GM23248 (cell line): ENCODE measurements around the gene RNF32. TPM values are rescaled to one million over a fixed set of nuclear protein-coding genes. Genes with fewer than 3 reads are reported as not detected.

Source experiments
- DNase-seq: peaks from one replicate; pipeline ENCODE4 v3.0.0-alpha.2; 2015
- H2AFZ ChIP-seq: fragments of 200-600 bp; sonication (generic); 2 replicates; pipeline ENCODE4 v1.6.1; 2016; ENCODE audit warnings: antibody characterized with exemption
- H3F3A ChIP-seq: fragments of 200-600 bp; sonication (generic); 2 replicates; pipeline ENCODE4 v1.6.1; 2016; ENCODE audit warnings: mild to moderate bottlenecking, antibody characterized with exemption, mixed run types; ENCODE audit not compliant: insufficient read depth
- H3K27ac ChIP-seq: fragments of 200-600 bp; sonication (generic); 2 replicates; pipeline ENCODE4 v1.5.1; 2016; ENCODE audit warnings: mild to moderate bottlenecking
- H3K27me3 ChIP-seq: fragments of 200-600 bp; sonication (generic); replicated peaks from 2 replicates; pipeline ENCODE4 v1.6.1; 2016; ENCODE audit warnings: mild to moderate bottlenecking; ENCODE audit not compliant: insufficient read depth
- H3K36me3 ChIP-seq: fragments of 200-600 bp; sonication (generic); 2 replicates; pipeline ENCODE4 v1.6.1; 2016; ENCODE audit warnings: low read depth, mild to moderate bottlenecking
- H3K4me1 ChIP-seq: fragments of 200-600 bp; sonication (generic); 2 replicates; pipeline ENCODE4 v1.6.1; 2016; ENCODE audit warnings: mild to moderate bottlenecking; ENCODE audit not compliant: insufficient read depth
- H3K4me2 ChIP-seq: fragments of 200-600 bp; sonication (generic); one replicate; pipeline ENCODE4 v1.6.1; 2016; ENCODE audit warnings: mild to moderate bottlenecking; ENCODE audit not compliant: unreplicated experiment
- H3K4me3 ChIP-seq: fragments of 200-600 bp; sonication (generic); 2 replicates; pipeline ENCODE4 v1.5.1; 2016; ENCODE audit warnings: mild to moderate bottlenecking
- H3K79me2 ChIP-seq: fragments of 200-600 bp; sonication (generic); 2 replicates; pipeline ENCODE4 v1.6.1; 2016; ENCODE audit warnings: mild to moderate bottlenecking; ENCODE audit not compliant: insufficient read depth
- H3K9ac ChIP-seq: fragments of 200-600 bp; sonication (generic); 2 replicates; pipeline ENCODE4 v1.6.1; 2016; ENCODE audit warnings: mild to moderate bottlenecking
- H3K9me2 ChIP-seq: fragments of 200-600 bp; sonication (generic); 2 replicates; pipeline ENCODE4 v1.6.1; 2016; ENCODE audit warnings: mixed run types, mild to moderate bottlenecking, moderate library complexity; ENCODE audit not compliant: insufficient read depth
- H3K9me3 ChIP-seq: fragments of 200-600 bp; sonication (generic); one replicate; pipeline ENCODE4 v1.6.1; 2017; ENCODE audit warnings: low read depth
- H4K20me1 ChIP-seq: fragments of 200-600 bp; sonication (generic); 2 replicates; pipeline ENCODE4 v1.6.0; 2016; ENCODE audit not compliant: insufficient read depth
- EZH2 ChIP-seq: fragments of 200-600 bp; sonication (generic); IDR thresholded peaks from 2 replicates; pipeline ENCODE4 v1.6.1; 2018; ENCODE audit warnings: antibody characterized with exemption, mild to moderate bottlenecking; ENCODE audit not compliant: insufficient read depth, poor library complexity, severe bottlenecking
- EZH2phosphoT487 ChIP-seq: fragments of 200-600 bp; sonication (generic); IDR thresholded peaks from 2 replicates; pipeline ENCODE4 v1.6.1; 2018; ENCODE audit warnings: antibody characterized with exemption, moderate library complexity, mild to moderate bottlenecking, low read depth; ENCODE audit not compliant: insufficient read depth
- WGBS, 2 experiments: methylation state at CpG; one replicate each; pipeline ENCODE4 v1.1.6; 2015 to 2017; ENCODE audit warnings: low lambda C conversion rate in 2 of 2, low coverage in 1 of 2; ENCODE audit errors: missing lambda C conversion rate in 2 of 2; 5-methylcytosine and 5-hydroxymethylcytosine counted together
- in situ Hi-C: fragments of 300-500 bp; cut with MboI; formaldehyde crosslinking; loops from 2 replicates; pipeline ENCODE4 v1.15.0; 2020
- polyA plus RNA-seq: library from polyadenylated mRNA; unstranded; fragments of >200 nt; fragmentation: Nextera tagmentation; extraction: Ambion mirVana; gene quantifications from 2 replicates; pipeline ENCODE4 v1.2.1, GENCODE V29; 2016
- total RNA-seq: library from RNA; depleted of rRNA; stranded (reverse); fragments of >200 nt; shearing (Covaris generic); gene quantifications from 2 replicates; pipeline ENCODE4 v1.2.3, GENCODE V29; 2014

RNF32 gene
- total and polyA plus RNA-seq, 2 experiments from 2014 or later: 1.1 to 2.4 TPM

DNA sequence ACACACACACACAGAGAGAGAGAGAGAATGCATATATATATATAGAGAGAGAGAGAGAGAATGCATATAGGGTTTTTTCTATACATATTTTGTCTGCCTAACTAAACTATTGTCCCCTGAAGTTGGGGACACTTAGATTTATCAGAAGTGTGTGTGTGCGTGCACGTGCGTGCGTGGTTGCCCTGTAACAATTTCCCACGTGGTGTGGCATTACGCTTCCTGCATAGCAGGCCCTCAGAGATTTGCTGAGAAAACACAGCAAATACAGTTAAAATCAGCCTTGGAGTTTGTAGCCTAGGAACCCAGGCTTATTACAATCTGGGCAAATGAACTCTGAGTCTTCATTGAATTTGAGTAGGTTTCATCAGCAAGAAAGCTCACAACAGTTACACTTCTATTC is 14.7 kb downstream of the RNF32 start:
- Histone ChIP-seq H3K79me2 (no peaks in the 10 kb centered on the region), H4K20me1 (no peaks in the 10 kb centered on the region), H3K4me1 (0 out of 2 replicates have a peak, but pooled peaks cover 3% of the 10 kb centered on the region), H3K4me2 (no peak overlapping the region), H3K9me2 (no peaks in the 10 kb centered on the region), H3K4me3 (no peak overlapping the region), H3K9me3 (no peaks in the 10 kb centered on the region), H3K9ac (no peak overlapping the region), H3K36me3 (no peaks in the 10 kb centered on the region), H2AFZ (no peak overlapping the region), H3F3A (no peaks in the 10 kb centered on the region), H3K27ac (no peak overlapping the region), H3K27me3 (no peaks in the 10 kb centered on the region)
- DNase-seq: no peak
- in situ Hi-C loops: no loop called here
- no peak for TF ChIP-seq EZH2phosphoT487
- WGBS, 2 experiments: 95 to 97% methylated on average over 6 of the region's 6 CpGs

DNA sequence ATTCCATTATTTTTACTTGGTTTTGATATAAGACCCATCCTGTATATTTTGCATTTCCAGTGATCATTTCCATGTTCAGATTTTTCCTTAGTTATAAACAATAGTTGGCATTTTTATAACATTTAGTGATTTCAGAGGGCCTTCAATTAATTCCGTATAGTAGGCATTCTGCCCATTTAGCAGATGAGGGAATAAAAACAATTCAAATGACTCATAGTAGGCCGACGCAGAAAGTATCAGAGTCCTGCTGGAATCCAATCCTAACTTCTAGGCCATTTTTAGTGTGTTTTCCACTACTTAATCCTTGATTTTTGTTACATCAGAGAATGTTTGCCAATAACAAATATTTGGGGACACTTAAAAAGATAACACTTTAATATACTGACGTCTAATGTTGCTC is 15.4 kb downstream of the RNF32 start:
- Histone ChIP-seq H3K36me3 (no peaks in the 10 kb centered on the region), H3K9me3 (no peaks in the 10 kb centered on the region), H3K9me2 (no peaks in the 10 kb centered on the region), H3K4me3 (no peak overlapping the region), H2AFZ (no peak overlapping the region), H3K79me2 (no peaks in the 10 kb centered on the region), H3F3A (no peaks in the 10 kb centered on the region), H3K4me2 (no peak overlapping the region), H3K4me1 (0 out of 2 replicates have a peak, but pooled peaks cover 3% of the 10 kb centered on the region), H4K20me1 (no peaks in the 10 kb centered on the region), H3K9ac (no peak overlapping the region), H3K27me3 (no peaks in the 10 kb centered on the region), H3K27ac (no peak overlapping the region)
- TF ChIP-seq EZH2 (no peak), EZH2phosphoT487 (no peak)
- no peak for DNase-seq
- in situ Hi-C loops: no loop called here
- WGBS, 2 experiments: 33% methylated on average over 4 of the region's 4 CpGs

DNA sequence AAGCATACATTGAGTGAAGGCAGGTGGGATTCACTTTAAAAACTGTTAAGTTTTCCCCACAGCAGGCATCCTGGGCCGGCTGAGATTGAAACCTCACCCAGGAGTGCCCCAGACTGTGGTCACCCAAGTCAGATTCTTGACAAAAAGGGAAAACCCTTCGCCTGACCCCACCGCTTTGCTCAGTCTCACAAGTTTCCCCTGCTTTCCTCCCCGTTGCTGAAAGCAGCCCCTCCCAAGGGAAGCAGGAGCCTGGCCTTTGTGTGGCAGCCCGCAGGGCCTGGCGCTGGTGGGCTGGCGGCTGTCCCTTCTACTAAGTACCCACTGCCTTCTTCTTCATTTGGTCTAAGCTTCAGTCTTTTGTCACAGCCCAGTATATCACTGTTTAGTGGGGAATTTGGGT is 16.0 kb downstream of the RNF32 start:
- Histone ChIP-seq H3K79me2 (no peaks in the 10 kb centered on the region), H3F3A (no peaks in the 10 kb centered on the region), H3K9me2 (no peaks in the 10 kb centered on the region), H3K4me3 (no peak overlapping the region), H3K4me2 (no peak overlapping the region), H4K20me1 (no peaks in the 10 kb centered on the region), H3K27ac (no peak overlapping the region), H3K36me3 (no peaks in the 10 kb centered on the region), H3K9me3 (no peaks in the 10 kb centered on the region), H2AFZ (no peak overlapping the region), H3K27me3 (no peaks in the 10 kb centered on the region), H3K9ac (no peak overlapping the region), H3K4me1 (0 out of 2 replicates have a peak, but pooled peaks cover 3% of the 10 kb centered on the region)
- 56 to 61% methylated on average over 7 of the region's 7 CpGs for WGBS, 2 experiments
- TF ChIP-seq EZH2phosphoT487 (no peak), EZH2 (no peak)
- in situ Hi-C loops: no loop called here
- DNase-seq: no peak

DNA sequence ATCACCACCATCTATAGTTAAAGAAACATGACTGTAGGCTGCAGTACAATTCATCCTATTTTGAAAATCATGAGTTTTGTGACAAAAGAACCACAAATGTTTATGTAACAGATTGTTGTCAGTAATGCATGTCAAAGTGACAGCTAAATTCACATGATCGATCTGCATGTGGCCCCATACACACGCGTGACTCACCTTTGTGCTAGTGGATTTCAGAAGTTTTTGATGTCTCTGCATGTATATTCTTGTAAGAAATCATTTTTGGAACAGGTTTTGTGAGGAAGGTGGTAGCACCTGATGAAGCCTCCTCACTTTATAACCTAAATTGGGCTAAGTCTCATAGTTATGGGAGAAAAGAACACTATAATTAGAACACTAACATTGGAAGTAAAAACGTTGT is 17.1 kb downstream of the RNF32 start:
- Histone ChIP-seq H3F3A (no peaks in the 10 kb centered on the region), H3K9me3 (no peaks in the 10 kb centered on the region), H3K79me2 (no peaks in the 10 kb centered on the region), H3K9me2 (no peaks in the 10 kb centered on the region), H3K27ac (no peak overlapping the region), H4K20me1 (no peaks in the 10 kb centered on the region), H3K4me3 (no peak overlapping the region), H3K9ac (no peak overlapping the region), H3K27me3 (no peaks in the 10 kb centered on the region), H3K4me1 (0 out of 2 replicates have a peak, but pooled peaks cover under 1% of the 10 kb centered on the region), H3K36me3 (no peaks in the 10 kb centered on the region), H2AFZ (no peak overlapping the region), H3K4me2 (no peak overlapping the region)
- TF ChIP-seq EZH2: no peak
- no peak for TF ChIP-seq EZH2phosphoT487
- in situ Hi-C loops: no loop called here
- 77 to 83% methylated on average over 4 of the region's 4 CpGs for WGBS, 2 experiments
- no peak for DNase-seq

DNA sequence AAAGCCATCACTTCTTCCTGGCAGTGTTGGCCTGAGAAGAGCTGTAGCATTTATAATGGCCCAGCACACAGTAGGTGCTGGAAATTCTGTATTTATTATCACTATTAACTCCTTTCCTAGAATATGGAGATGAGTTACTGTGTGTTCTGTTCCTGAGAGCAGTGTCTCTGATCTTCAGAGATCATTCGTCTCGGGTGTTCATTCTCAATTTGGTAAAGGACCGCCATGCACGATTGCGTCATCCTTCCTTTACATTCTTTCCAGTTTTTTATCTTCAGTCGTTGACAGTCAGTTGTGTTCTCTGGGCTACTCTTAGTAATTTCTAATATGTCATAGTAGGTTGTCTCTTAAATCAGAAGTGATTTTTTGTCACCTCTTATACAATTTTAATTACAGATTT is 18.6 kb downstream of the RNF32 start:
- in situ Hi-C loops: no loop called here
- no peaks in the 10 kb centered on the region for H3F3A ChIP-seq
- WGBS, 2 experiments: 77% methylated on average over 6 of the region's 6 CpGs

More for the DNA sequence above, 18.6 kb downstream of the RNF32 start:
- H3K27ac ChIP-seq: no peak overlapping the region
- no peaks in the 10 kb centered on the region for H3K9me2 ChIP-seq
- no peaks in the 10 kb centered on the region for H3K27me3 ChIP-seq
- H3K9ac ChIP-seq: no peak overlapping the region
- H3K4me3 ChIP-seq: no peak overlapping the region
- H3K4me1 ChIP-seq: no peaks in the 10 kb centered on the region
- no peak for DNase-seq
- TF ChIP-seq EZH2phosphoT487 (no peak), EZH2 (no peak)
- no peaks in the 10 kb centered on the region for H4K20me1 ChIP-seq
- no peak overlapping the region for H3K4me2 ChIP-seq
- no peaks in the 10 kb centered on the region for H3K9me3 ChIP-seq
- no peaks in the 10 kb centered on the region for H3K79me2 ChIP-seq
- no peaks in the 10 kb centered on the region for H3K36me3 ChIP-seq
- H2AFZ ChIP-seq: no peak overlapping the region
